Measurements from ENCODE around the gene FERMT2.

- no peak for TF ChIP-seq CTCF (conservative IDR thresholded peaks at IDR 0.05)
- no peak for TF ChIP-seq ZFX (IDR thresholded peaks at IDR 0.05)
These were observed 59.0 kb downstream of the FERMT2 start for GRCh38 chr14:52891800-52892199.

Data from C4-2B (cell line).